GM15510 (cell line): ENCODE results near the gene LHX1.

Source experiments
- POLR2A ChIP-seq: IDR thresholded peaks from 3 replicates; pipeline ENCODE4 v1.6.1; 2011; ENCODE audit warnings: borderline replicate concordance; ENCODE audit not compliant: insufficient read length; ENCODE audit errors: extremely low read depth

The LHX1 gene

DNA sequence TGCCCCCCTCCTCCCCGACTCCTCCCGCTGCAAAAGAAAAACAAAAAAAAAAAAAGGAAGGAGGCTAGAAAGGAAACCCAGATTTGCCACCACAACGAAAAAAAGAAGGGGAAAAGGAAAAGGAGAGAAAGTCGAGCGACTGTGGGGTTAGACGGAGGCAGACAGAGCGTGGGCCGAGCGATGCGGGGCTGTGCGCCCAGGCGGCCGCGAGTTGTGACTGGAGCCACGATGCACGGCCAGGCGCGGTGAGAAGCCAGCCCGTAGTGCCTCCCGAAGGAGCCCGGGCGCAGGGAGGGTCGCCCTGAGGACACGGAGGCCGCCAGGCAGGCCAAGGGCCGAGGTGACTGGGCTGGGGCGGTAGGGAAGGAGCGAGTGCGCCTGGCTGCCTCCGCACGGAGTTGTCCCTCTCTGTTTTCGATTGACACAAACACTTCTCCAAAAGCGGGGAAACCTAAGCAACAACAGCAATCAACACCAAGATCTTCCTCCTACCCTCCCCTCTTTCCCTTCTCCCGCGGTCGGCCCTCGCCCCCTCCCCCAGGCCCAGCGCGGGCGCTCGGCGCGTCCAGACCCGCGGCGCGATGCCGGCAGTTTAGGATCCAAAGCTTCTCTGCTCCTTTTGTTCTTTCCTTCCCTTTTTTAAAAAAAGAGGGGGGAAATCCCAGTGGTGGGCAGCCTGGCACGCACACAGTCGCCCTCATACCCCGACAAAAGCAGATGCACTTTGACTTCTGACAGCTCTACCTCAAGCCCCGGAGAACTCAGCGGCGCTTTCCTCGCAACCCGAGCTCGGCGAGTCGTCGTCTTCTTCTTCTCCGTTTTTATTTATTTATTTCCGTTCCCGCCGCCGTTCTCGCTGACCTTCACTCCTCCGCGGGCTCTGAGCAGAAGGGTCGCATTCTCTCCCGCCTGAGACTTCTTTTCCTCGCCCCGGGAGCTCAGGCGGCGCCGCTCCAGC lies at the start of gene LHX1:
TSS of gene LHX1 (plus strand) at position 475 of the 958 bp plus-strand sequence. CDS start 723 bp downstream, outside the sequence.
- TF ChIP-seq POLR2A: no peak

DNA sequence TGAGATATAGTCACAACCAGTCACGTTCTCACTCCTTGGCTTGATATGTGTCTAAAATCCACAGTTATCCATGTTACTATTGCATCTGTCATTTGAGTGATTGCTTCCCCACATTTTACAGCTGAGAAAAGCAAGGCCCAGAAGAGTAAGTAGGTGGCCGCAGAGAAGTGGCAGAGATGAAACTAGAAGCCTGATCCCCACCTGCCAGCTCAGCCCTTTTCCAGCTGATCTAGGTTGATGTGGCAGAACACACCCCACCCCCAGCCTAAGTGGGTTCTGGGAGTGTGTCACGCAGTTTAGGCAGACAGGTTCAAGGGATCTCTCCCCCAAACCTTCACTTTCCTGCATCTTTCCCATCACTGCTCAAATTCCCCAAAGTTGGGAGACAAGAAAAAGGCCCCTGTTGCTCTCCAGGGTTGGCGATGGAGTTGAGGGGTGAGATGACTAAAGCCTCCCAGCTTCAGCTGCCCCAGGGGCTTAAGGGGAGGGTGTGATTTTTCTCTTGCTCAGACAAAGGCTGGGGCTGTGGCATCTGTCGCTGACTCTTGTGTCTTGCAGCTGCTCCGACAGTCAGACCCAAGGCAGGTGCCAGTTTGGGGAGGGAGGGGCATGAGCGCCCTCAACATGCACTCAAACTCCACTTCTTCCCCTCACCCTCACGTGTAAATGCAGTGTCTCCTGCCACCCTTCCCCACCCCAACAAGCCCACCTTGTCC lies 48.9 kb upstream of the LHX1 start:
- TF ChIP-seq POLR2A: no peak

DNA sequence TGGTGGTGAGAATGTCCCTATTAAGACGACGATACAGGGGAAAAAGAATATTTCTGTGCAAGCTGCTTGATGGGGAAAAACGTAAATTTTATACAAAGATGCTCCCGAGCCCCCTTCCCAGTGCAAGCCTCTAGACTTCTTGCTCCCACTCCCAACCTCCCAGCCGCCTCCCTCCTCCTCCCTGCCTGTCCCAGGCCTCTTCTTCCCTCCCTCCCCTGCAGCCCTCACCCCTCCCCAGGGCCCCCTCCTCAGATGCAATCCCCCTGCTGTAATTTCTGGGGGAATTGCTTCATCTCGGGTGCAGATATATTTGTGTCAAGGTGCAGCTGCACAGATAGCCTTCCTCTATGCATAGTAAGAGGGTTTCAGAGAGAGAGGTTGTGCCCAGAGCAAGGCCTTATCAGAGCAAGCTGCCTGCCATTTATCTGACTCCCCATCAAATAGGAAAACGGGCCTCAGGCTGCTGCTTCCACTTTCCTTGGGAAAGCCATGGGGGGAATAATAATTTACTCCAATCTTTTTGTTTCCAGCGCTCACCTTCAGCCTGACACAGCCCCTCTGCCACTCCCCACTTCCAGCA lies 47.4 kb upstream of the LHX1 start:
- no peak for TF ChIP-seq POLR2A

DNA sequence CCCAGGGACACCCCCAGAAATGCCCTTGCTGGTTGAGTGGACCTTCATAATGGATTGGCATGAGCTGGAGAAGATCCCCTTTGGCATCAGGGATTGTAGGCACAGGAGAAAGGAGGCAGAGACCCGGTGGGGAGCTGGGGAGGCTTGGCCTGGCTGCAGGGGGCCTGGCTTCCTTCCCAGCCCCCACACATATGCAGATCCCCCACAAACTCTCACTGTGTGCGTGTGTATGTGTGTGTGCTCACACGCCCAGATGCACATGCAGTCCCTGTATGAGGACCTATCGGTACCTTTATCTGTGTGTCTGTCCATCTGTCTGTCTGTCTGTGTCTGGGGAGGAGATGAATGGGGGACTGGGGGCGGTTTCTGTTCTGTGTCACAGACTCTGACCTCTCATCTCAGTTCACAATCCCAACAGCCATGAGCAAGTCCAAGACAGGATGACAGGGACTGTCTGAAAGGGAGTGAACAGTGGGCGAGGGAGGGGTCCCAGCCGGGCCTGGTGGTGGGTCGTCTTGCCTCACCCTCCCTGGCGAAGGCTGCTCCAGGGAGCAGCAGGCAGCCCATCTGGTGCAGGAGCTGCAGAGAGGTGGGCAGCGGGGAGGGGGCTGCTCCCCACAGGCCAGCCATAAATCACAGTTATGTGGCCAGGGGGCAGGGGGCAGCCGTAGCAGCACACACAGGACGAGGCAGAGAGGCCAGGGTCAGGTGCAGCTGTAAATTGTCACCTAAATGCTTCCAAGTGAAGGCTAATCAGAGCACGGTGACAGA lies 46.7 kb upstream of the LHX1 start:
- TF ChIP-seq POLR2A: no peak

DNA sequence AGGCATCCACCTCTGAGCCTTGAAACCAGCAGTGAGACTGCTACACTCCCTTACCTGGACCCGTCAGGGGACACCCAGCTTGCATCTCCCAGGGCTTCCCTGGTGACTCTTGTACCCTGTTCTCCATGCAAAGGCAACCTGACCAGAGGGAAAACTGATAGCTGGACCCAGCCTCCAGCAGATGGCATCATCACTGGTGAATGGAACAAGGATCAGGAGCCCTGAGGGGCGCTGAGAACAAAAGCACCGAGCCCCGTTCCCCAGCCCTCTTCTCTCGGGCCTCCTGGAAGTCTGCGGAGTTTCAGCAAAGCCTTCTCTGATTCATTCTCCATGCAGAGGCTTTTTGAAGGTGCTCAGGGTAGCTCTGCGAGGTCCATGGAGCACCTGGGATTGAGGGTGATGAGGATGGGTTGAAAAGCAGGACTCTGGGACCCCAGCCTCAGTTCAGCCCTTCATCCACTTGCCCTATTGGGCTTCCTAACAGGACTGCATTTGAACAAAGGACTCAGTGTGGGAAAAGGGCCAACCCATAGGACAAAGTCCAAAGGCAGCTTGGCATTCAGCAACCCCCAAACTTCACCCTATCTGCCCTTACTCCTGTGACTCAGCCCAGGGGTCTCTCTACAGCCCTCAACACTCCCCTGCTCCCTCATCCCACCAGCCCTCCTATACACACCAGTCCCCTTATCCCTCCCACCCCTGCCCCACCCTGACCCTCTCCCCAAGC lies 45.0 kb upstream of the LHX1 start:
- TF ChIP-seq POLR2A: no peak

DNA sequence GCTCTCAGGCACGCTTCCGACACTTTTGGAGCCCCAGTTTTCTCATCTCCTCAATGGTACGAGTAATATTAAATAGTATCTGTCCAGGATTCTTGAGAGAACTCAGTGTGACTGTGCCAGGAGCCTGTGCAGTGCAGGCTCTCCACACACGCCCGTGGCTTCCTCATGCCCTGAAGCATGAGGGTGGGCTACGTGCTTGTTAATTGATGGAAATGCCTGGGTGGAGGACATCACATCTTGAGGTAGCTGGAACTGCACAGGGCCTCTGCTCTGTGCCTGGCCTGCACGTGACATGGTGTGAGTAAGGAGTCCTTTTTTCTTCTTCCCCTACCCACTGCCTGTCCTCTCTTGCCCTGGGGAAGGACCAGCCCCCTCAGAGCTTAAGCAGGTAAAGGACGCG lies 43.1 kb upstream of the LHX1 start:
- no peak for TF ChIP-seq POLR2A

GRCh38 chr17:36894925-36895324 lies 42.4 kb upstream of the LHX1 start:
- TF ChIP-seq POLR2A: no peak

- no peak for TF ChIP-seq POLR2A
Observed at GRCh38 chr17:36899250-36900159, 37.8 kb upstream of the LHX1 start.

GRCh38 chr17:36900160-36900512 lies 37.1 kb upstream of the LHX1 start:
- TF ChIP-seq POLR2A: no peak

DNA sequence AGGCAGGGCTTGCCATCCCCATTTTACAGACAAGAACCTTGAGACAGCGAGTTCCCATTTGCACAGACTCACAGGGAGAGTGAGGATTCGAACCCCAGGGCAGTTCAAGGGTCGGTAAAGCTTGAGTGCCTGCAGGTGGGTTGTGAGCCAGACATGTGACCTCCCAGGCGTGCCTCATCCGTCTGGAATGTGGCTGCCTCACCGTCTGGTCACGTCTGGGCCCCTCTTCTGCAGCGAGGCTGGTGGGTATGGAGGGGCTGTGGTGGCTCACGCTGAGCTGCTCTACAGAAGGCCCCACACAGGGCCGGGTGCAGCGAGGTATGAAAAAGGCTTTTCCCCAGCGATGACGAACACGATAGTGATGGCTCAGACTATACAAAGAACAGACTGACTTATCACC lies 35.8 kb upstream of the LHX1 start:
- TF ChIP-seq POLR2A: no peak

DNA sequence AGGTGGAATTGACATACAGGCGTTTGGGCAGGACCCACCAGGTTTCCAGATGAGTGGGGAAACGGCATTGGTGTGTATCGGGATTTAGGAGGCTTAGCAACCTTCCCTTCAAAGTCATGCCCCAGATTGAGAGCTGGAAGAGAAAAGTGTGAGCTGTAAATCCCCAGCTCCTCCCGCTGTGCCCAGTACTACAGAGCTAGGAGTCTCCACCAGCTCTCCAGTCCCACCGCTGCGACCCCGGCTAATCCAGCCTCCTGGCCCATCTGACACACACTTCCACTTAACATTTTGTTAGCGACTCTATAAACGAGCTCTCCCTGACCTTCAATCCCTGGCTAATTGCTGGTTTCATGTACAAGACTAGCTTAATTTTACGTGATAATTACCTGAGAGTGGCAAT lies 29.9 kb upstream of the LHX1 start:
- no peak for TF ChIP-seq POLR2A

- TF ChIP-seq POLR2A: no peak
Observed at GRCh38 chr17:36910513-36910912, 26.8 kb upstream of the LHX1 start.

DNA sequence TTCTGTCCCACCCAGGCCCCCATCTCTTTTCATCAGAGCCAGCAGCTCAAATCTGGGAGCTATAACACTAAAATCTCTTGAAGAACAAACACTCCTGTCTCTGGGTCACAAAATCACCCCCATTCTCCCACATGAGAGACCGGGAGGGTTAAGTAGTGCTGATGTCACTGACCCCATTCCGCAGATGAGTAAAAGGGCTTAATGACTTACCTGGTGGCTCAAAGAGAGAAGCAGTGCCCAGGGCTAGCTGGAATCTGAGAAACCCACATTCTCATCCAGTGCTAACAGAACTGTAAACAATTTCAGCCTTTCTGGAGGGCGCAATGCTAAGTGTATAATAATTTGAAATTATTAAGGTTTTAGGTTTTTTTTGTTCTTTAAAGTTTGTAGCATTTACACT lies 26.3 kb upstream of the LHX1 start:
- no peak for TF ChIP-seq POLR2A
